ENCODE results near the gene RIC8B.

The RIC8B gene

DNA sequence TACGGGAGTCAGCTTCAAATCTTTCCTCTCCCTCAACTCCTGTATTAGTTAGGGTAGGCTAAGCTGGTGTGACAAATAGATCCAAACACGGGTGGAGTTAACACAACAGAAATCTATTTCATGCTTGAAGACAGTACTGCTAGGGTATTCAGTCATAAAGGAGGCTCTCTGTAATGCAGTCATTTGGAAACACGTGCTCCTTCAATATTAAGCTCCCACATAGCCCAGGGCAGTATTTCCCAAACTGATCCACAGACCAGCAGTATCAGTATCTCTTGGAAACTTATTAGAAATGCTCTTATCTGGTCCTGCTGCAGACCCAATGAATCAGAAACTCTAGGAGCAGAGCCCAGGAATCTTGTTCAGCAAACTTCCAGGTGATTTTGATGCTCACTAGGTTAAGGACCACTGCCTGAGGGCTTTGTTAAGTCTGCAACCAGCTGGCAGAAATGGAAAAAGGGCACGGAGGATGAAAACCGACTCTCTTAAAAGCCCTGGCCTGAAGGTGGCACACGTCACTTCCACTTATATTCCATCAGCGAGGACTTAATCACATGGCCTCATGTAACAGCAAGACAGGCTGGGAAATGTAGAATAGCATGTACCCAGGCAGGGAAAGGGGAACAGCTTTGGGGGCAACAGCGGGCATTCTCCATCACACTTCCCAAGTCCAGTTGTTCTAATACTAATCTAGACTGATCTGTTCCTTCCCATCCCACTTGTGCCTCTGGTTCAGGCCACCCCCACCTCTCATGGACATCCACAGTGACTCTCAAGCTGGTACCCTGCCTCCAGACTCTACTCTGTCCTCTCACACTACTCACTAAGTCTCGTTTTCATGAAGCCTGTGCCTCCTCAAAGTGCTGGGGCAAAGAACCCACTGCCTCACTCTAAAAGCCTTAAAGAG lies 38.2 kb upstream of the RIC8B start:
- TF ChIP-seq POLR2AphosphoS5 (IDR thresholded peaks at IDR 0.05; ENCODE audit: low read depth, low read length) (no peak), FOXP2 (optimal IDR thresholded peaks at IDR 0.05; ENCODE audit: borderline replicate concordance, extremely low read depth, extremely low read length, insufficient read depth) (no peak), REST (IDR thresholded peaks at IDR 0.05; ENCODE audit: insufficient read depth in 1 of 2, low read depth in 2 of 2, low read length in 2 of 2) (no peak), TAF1 (IDR thresholded peaks at IDR 0.05; ENCODE audit: borderline replicate concordance, insufficient read depth, low read length) (no peak), SIN3A (IDR thresholded peaks at IDR 0.05; ENCODE audit: borderline replicate concordance, insufficient read depth, low read length) (no peak)

DNA sequence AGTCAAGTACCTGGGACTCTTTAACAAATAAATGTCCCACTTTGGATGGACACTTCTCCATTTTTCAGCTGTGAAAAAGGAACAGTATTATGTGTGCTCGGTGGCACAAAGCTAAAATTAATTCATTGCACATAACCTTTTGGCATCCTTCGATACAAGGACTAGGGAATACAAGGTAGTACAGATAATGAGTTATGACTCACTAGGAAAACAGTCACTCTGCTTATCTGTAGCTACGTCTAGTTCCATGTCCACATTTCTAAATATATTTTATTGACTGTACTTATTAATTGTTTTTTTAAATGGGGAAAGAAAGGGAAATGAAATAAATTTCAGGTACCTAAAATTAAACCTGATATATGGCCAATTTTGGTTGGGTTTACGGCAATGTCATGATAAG lies 35.2 kb upstream of the RIC8B start:
- TF ChIP-seq POLR2AphosphoS5 (IDR thresholded peaks at IDR 0.05; ENCODE audit: low read depth, low read length) (no peak), FOXP2 (optimal IDR thresholded peaks at IDR 0.05; ENCODE audit: borderline replicate concordance, extremely low read depth, extremely low read length, insufficient read depth) (no peak), REST (IDR thresholded peaks at IDR 0.05; ENCODE audit: insufficient read depth in 1 of 2, low read depth in 2 of 2, low read length in 2 of 2) (no peak), SIN3A (IDR thresholded peaks at IDR 0.05; ENCODE audit: borderline replicate concordance, insufficient read depth, low read length) (no peak), TAF1 (IDR thresholded peaks at IDR 0.05; ENCODE audit: borderline replicate concordance, insufficient read depth, low read length) (no peak)

DNA sequence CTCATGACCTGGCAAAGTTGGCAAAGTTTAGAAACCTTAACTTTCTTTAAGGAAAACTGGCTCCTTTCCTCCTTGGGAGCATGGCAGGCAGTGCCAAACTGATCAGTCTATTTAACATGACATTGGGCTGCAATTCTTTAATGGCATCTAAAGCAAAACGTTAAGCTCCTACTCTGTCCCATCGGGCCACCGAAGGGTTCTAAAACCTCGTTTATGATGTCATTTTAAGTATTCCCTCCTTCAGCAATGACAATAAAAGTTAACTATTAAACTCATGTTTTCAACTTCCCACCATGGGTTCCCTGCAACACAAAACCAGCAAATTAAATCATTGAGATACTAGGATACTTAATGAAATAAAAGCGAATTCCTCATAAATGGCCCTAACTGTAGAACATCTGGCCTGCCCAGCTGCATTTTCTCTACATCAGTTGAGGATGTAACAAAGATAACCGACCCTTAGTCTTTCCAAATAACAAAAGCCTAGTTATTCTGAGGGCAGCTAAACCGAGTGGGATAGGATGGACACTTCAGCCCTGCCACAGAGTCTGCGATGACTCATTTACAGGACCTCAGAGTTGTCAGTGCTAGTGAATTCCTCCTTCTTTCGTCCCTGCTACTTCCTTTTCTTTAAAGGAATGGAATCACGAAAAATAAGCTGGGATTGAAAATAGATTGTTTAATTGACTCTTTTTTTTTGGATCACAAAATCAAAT lies 34.5 kb upstream of the RIC8B start:
- TF ChIP-seq REST (IDR thresholded peaks at IDR 0.05; ENCODE audit: insufficient read depth in 1 of 2, low read depth in 2 of 2, low read length in 2 of 2): no peak
- TF ChIP-seq SIN3A (IDR thresholded peaks at IDR 0.05; ENCODE audit: borderline replicate concordance, insufficient read depth, low read length): no peak
- TF ChIP-seq POLR2AphosphoS5 (IDR thresholded peaks at IDR 0.05; ENCODE audit: low read depth, low read length): no peak
- TF ChIP-seq TAF1 (IDR thresholded peaks at IDR 0.05; ENCODE audit: borderline replicate concordance, insufficient read depth, low read length): no peak
- TF ChIP-seq FOXP2 (optimal IDR thresholded peaks at IDR 0.05; ENCODE audit: borderline replicate concordance, extremely low read depth, extremely low read length, insufficient read depth): no peak

DNA sequence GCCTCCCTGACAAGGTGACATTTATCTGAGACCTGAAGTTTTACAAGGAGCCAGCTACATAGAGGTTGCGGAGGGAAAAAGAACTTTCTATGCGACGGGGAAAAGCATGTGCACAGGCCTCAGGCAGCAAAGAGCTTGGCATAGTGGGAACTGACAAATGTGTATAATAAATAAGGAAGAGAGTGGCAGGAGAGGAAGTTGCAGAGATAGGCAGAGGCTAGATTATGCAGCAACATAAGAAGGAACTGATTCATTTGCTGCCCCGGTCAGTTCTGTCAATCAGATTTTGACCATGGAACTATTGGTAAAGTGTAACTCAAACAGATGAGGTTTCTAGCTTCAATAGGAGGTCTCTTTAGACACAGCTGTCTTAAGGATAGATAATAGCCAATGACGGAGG lies 33.7 kb upstream of the RIC8B start:
- no peak for TF ChIP-seq POLR2AphosphoS5 (IDR thresholded peaks at IDR 0.05; ENCODE audit: low read depth, low read length)
- no peak for TF ChIP-seq SIN3A (IDR thresholded peaks at IDR 0.05; ENCODE audit: borderline replicate concordance, insufficient read depth, low read length)
- TF ChIP-seq FOXP2 (optimal IDR thresholded peaks at IDR 0.05; ENCODE audit: borderline replicate concordance, extremely low read depth, extremely low read length, insufficient read depth): no peak
- no peak for TF ChIP-seq TAF1 (IDR thresholded peaks at IDR 0.05; ENCODE audit: borderline replicate concordance, insufficient read depth, low read length)
- TF ChIP-seq REST (IDR thresholded peaks at IDR 0.05; ENCODE audit: insufficient read depth in 1 of 2, low read depth in 2 of 2, low read length in 2 of 2): no peak
